DMS114 treated with DMSO at 0.1 percent for 48 hours (cell line): Measurements from ENCODE around the gene RAMP1.

Source experiments
- DNase-seq: peaks from one replicate; lab custom pipeline; 2025; ENCODE audit not compliant: unreplicated experiment; lab: John Stamatoyannopoulos, UW

The RAMP1 gene

GRCh38 chr2:237916296-237916695 lies 56.9 kb downstream of the RAMP1 start:
- no peak for DNase-seq

GRCh38 chr2:237917696-237918374 lies 58.4 kb downstream of the RAMP1 start:
- DNase-seq: no peak

GRCh38 chr2:237919593-237919992 lies 60.2 kb downstream of the RAMP1 start:
- no peak for DNase-seq

- no peak for DNase-seq
Observed at GRCh38 chr2:237920673-237921072, 61.2 kb downstream of the RAMP1 start.

- no peak for DNase-seq
Observed at GRCh38 chr2:237921967-237922492, 62.6 kb downstream of the RAMP1 start.

GRCh38 chr2:237922641-237923361 lies 63.4 kb downstream of the RAMP1 start:
- no peak for DNase-seq

GRCh38 chr2:237923481-237924163 lies 64.2 kb downstream of the RAMP1 start:
- DNase-seq: no peak

GRCh38 chr2:237924164-237924534 lies 64.7 kb downstream of the RAMP1 start:
- no peak for DNase-seq

GRCh38 chr2:237927135-237927534 lies 67.7 kb downstream of the RAMP1 start:
- DNase-seq: no peak

GRCh38 chr2:237927986-237928385 lies 68.6 kb downstream of the RAMP1 start:
- DNase-seq: no peak

- DNase-seq: no peak
Observed at GRCh38 chr2:237929979-237930378, 70.6 kb downstream of the RAMP1 start.

- DNase-seq: no peak
Observed at GRCh38 chr2:237931205-237931721, 71.8 kb downstream of the RAMP1 start.

GRCh38 chr2:237932731-237933131 lies 73.3 kb downstream of the RAMP1 start:
- DNase-seq: no peak

- DNase-seq: no peak
Observed at GRCh38 chr2:237934186-237934585, 74.8 kb downstream of the RAMP1 start.

GRCh38 chr2:237935740-237936452 lies 76.5 kb downstream of the RAMP1 start:
- no peak for DNase-seq

- DNase-seq: no peak
Observed at GRCh38 chr2:237939251-237939650, 79.8 kb downstream of the RAMP1 start.

GRCh38 chr2:237940828-237941227 lies 81.4 kb downstream of the RAMP1 start:
- DNase-seq: no peak

- no peak for DNase-seq
Observed at GRCh38 chr2:237941239-237941638, 81.8 kb downstream of the RAMP1 start.

GRCh38 chr2:237942513-237942899 lies 83.1 kb downstream of the RAMP1 start:
- DNase-seq: no peak

GRCh38 chr2:237943395-237944094 lies 84.1 kb downstream of the RAMP1 start:
- no peak for DNase-seq
